Measurements from ENCODE around the gene ARHGEF4. TPM values are rescaled to one million over a fixed set of nuclear protein-coding genes. Genes with fewer than 3 reads are reported as not detected.

ARHGEF4 gene
- total and polyA plus RNA-seq, 2 experiments from 2014 or later: 26.0 to 82.2 TPM

GRCh38 chr2:131081190-131081589 lies 244.5 kb downstream of the ARHGEF4 start:
- peaks cover 23% of the 10 kb centered on the region for H3K36me3 ChIP-seq
- H3K27me3 ChIP-seq: no peaks in the 10 kb centered on the region
- TF ChIP-seq CTCF (IDR thresholded peaks at IDR 0.05; ENCODE audit: low read depth, low read length): no peak
- H3K9me3 ChIP-seq (ENCODE audit: low read depth): no peaks in the 10 kb centered on the region
- no peak overlapping the region for H3K4me3 ChIP-seq
- H3K4me1 ChIP-seq (ENCODE audit: low read depth): peaks cover 33% of the 10 kb centered on the region
- DNase-seq (ENCODE audit: low read depth in 1 of 2, low spot score in 1 of 2): no peak
- peak overlapping the region; percentile 75 for H3K27ac ChIP-seq

- H3K4me1 ChIP-seq (ENCODE audit: low read depth): peaks cover 16% of the 10 kb centered on the region
- peaks cover 12% of the 10 kb centered on the region for H3K36me3 ChIP-seq
- H3K27me3 ChIP-seq: no peaks in the 10 kb centered on the region
- H3K9me3 ChIP-seq (ENCODE audit: low read depth): no peaks in the 10 kb centered on the region
- no peak for DNase-seq (ENCODE audit: low read depth in 1 of 2, low spot score in 1 of 2)
- peak overlapping the region; percentile 24 for H3K27ac ChIP-seq
- TF ChIP-seq CTCF (IDR thresholded peaks at IDR 0.05; ENCODE audit: low read depth, low read length): no peak
- no peak overlapping the region for H3K4me3 ChIP-seq
Observed at GRCh38 chr2:131085646-131086045, 248.9 kb downstream of the ARHGEF4 start.

- peaks cover 12% of the 10 kb centered on the region for H3K36me3 ChIP-seq
- TF ChIP-seq CTCF (IDR thresholded peaks at IDR 0.05; ENCODE audit: low read depth, low read length): no peak
- no peaks in the 10 kb centered on the region for H3K27me3 ChIP-seq
- H3K4me3 ChIP-seq: peak overlapping the region; percentile 87
- no peaks in the 10 kb centered on the region for H3K9me3 ChIP-seq (ENCODE audit: low read depth)
- H3K27ac ChIP-seq: peak overlapping the region; percentile 100
- DNase-seq (ENCODE audit: low read depth in 1 of 2, low spot score in 1 of 2): no peak
- no peaks in the 10 kb centered on the region for H3K4me1 ChIP-seq (ENCODE audit: low read depth)
Observed at GRCh38 chr2:131092458-131093005, 255.8 kb downstream of the ARHGEF4 start.

- H3K36me3 ChIP-seq: peaks cover 6% of the 10 kb centered on the region
- H3K27ac ChIP-seq: peak within 1 kb of the TSS; percentile 100
- H3K9me3 ChIP-seq (ENCODE audit: low read depth): no peaks in the 10 kb centered on the region
- peak; percentile 92 to 93 for DNase-seq (ENCODE audit: low read depth in 1 of 2, low spot score in 1 of 2)
- H3K27me3 ChIP-seq: no peaks in the 10 kb centered on the region
- peak within 1 kb of the TSS; percentile 87 for H3K4me3 ChIP-seq
- TF ChIP-seq CTCF (IDR thresholded peaks at IDR 0.05; ENCODE audit: low read depth, low read length): no peak
- no peaks in the 10 kb centered on the region for H3K4me1 ChIP-seq (ENCODE audit: low read depth)
Observed at GRCh38 chr2:131093006-131093695, 256.4 kb downstream of the ARHGEF4 start, which contains the start of gene FAM168B. Gene FAM168B (minus strand): TSS chr2:131093460. CDS start chr2:131082646, 10,814 bp downstream.

DNA sequence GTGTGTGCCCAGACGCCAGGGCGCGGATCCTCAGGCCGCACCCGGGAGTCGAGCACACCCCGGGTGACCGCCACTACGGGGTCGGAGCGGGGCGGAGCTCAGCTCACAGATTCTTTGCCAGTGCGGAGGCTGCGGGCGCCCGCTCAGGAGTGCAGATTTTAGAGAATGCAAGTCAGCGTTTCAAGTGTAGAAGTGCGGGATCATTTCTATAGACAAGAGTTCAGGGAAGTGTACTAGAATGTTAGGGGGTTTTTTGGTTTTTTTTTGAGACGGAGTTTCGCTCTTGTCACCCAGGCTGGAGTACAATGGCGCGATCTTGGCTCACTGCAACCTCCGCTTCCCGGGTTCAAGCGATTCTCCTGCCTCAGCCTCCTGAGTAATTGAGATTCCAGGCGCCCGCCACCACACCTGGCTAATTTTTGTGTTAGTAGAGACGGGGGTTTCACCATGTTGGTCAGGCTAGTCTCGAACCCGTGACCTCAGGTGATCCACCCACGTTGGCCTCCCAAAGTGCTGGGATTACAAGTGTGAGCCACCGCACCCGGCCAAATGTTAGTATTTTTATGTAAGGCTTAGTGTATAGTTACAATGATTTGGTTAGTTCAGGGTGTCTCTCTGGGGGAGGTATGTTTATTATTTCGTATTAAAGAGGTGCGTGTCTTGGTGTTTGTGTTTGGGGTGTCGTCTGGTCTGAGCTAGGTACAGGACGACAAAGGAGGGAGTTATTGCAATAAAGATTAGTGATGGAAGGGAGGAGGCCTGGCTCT lies 257.2 kb downstream of the ARHGEF4 start:
- H3K9me3 ChIP-seq (ENCODE audit: low read depth): no peaks in the 10 kb centered on the region
- H3K27me3 ChIP-seq: no peaks in the 10 kb centered on the region
- no peaks in the 10 kb centered on the region for H3K4me1 ChIP-seq (ENCODE audit: low read depth)
- H3K36me3 ChIP-seq: peaks cover 4% of the 10 kb centered on the region
- peak overlapping the region; percentile 100 for H3K27ac ChIP-seq
- peak overlapping the region; percentile 87 for H3K4me3 ChIP-seq
- no peak for TF ChIP-seq CTCF (IDR thresholded peaks at IDR 0.05; ENCODE audit: low read depth, low read length)
- DNase-seq (ENCODE audit: low read depth in 1 of 2, low spot score in 1 of 2): peak in 1 of 2 donors; percentile 81
